ENCODE results near the gene TLE3.

TLE3 gene

GRCh38 chr15:70098461-70099166 lies 897 bp upstream of the TLE3 start:
- peak; percentile 33 for DNase-seq (ENCODE audit: low spot score)

- DNase-seq (ENCODE audit: low spot score): peak; percentile 32
Measured at GRCh38 chr15:70098153-70098460, 390 bp upstream of the TLE3 start.

GRCh38 chr15:70097063-70097320 lies 725 bp downstream of the TLE3 start:
- DNase-seq (ENCODE audit: low spot score): no peak

- DNase-seq (ENCODE audit: low spot score): peak; percentile 57
Measured at GRCh38 chr15:70096215-70097062, 1.3 kb downstream of the TLE3 start.

GRCh38 chr15:70095408-70096214 lies 2.1 kb downstream of the TLE3 start:
- peak; percentile 42 for DNase-seq (ENCODE audit: low spot score)

GRCh38 chr15:70094690-70095311 lies 2.9 kb downstream of the TLE3 start:
- no peak for DNase-seq (ENCODE audit: low spot score)

- no peak for DNase-seq (ENCODE audit: low spot score)
Measured at GRCh38 chr15:70093481-70094319, 4.0 kb downstream of the TLE3 start.

- DNase-seq (ENCODE audit: low spot score): no peak
Measured at GRCh38 chr15:70093070-70093469, 4.6 kb downstream of the TLE3 start.

- DNase-seq (ENCODE audit: low spot score): no peak
Measured at GRCh38 chr15:70092464-70093027, 5.2 kb downstream of the TLE3 start.

- DNase-seq (ENCODE audit: low spot score): peak; percentile 62
Measured at GRCh38 chr15:70091726-70092463, 5.8 kb downstream of the TLE3 start.

GRCh38 chr15:70090436-70091296 lies 7.1 kb downstream of the TLE3 start:
- no peak for DNase-seq (ENCODE audit: low spot score)

- no peak for DNase-seq (ENCODE audit: low spot score)
Measured at GRCh38 chr15:70089692-70089971, 8.1 kb downstream of the TLE3 start.

GRCh38 chr15:70088887-70089691 lies 8.6 kb downstream of the TLE3 start:
- DNase-seq (ENCODE audit: low spot score): no peak

- DNase-seq (ENCODE audit: low spot score): no peak
Measured at GRCh38 chr15:70088455-70088854, 9.3 kb downstream of the TLE3 start.

- DNase-seq (ENCODE audit: low spot score): no peak
Measured at GRCh38 chr15:70087708-70088352, 9.9 kb downstream of the TLE3 start.

GRCh38 chr15:70086636-70087035 lies 11.1 kb downstream of the TLE3 start:
- DNase-seq (ENCODE audit: low spot score): no peak

GRCh38 chr15:70084461-70084860 lies 13.3 kb downstream of the TLE3 start:
- no peak for DNase-seq (ENCODE audit: low spot score)

GRCh38 chr15:70083946-70084345 lies 13.8 kb downstream of the TLE3 start:
- DNase-seq (ENCODE audit: low spot score): no peak

- no peak for DNase-seq (ENCODE audit: low spot score)
Measured at GRCh38 chr15:70083418-70083817, 14.3 kb downstream of the TLE3 start.

Measured in CD4-positive, alpha-beta T cell treated with Interleukin-2 at 100 ng/mL for 4 hours (primary cell).